ENCODE data around the gene CDC40. TPM values are rescaled to one million over a fixed set of nuclear protein-coding genes. Genes with fewer than 3 reads are reported as not detected.
A peak's percentile ranks its signal among the peaks of the same experiment; 100 is the strongest.

Gene CDC40
- polyA plus RNA-seq, 1 of the 3 experiments (the other 2 are of a cell fraction), result 7.4 TPM

DNA sequence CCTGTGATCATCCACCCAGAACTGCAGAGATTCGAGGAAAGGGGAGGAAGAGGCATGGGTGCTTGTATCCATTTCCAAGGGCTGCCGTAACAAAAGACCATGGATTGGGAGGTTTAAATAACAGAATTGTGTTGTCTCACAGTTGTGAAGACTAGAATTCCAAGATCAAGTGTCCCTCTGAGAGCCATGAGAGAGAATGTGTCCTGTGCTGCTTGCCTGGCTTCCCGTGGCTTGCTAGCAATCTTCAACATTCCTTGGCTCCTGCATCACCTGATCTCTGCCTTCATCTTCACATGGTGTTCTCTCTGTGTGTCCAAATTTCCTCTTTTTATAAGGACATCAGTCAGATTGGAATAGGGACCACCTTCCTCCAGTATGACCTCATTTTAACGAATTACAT lies 69.8 kb downstream of the CDC40 start:
- no peak overlapping the region for H3K4me2 ChIP-seq
- no peaks in the 10 kb centered on the region for H3K9me2 ChIP-seq
- WGBS (ENCODE audit: low lambda C conversion rate), result 62% methylated on average over 4 of the region's 4 CpGs
- H2AFZ ChIP-seq (ENCODE audit: low read depth), result no peak overlapping the region
- H3K4me1 ChIP-seq (ENCODE audit: control insufficient read depth in 1 of 2, insufficient read depth in 2 of 2, low read depth in 1 of 2, low read length in 1 of 2), result no peaks in the 10 kb centered on the region
- ChIA-PET POLR2A (no interaction called here), CTCF (no interaction called here)
- no peaks in the 10 kb centered on the region for H3K27me3 ChIP-seq (ENCODE audit: insufficient read depth)
- no peaks in the 10 kb centered on the region for H3F3A ChIP-seq (replicated peaks; ENCODE audit: insufficient read depth)
- H3K36me3 ChIP-seq (replicated peaks in 1 of 2; ENCODE audit: control insufficient read depth in 1 of 2, insufficient read depth in 2 of 2, low read length in 1 of 2), result no peaks in the 10 kb centered on the region
- no peak overlapping the region for H3K4me3 ChIP-seq (ENCODE audit: low read depth in 2 of 2, low read length in 1 of 2)
- no peak for TF ChIP-seq ELF1 (IDR thresholded peaks at IDR 0.05)
- no peaks in the 10 kb centered on the region for H4K20me1 ChIP-seq (ENCODE audit: insufficient read depth)
- no peak overlapping the region for H3K27ac ChIP-seq (ENCODE audit: low read depth in 2 of 2, low read length in 1 of 2)
- no peak for DNase-seq
- no peaks in the 10 kb centered on the region for H3K79me2 ChIP-seq (ENCODE audit: insufficient read depth)
- H3K9me3 ChIP-seq, result no peaks in the 10 kb centered on the region
- H3K9ac ChIP-seq, result no peak overlapping the region

DNA sequence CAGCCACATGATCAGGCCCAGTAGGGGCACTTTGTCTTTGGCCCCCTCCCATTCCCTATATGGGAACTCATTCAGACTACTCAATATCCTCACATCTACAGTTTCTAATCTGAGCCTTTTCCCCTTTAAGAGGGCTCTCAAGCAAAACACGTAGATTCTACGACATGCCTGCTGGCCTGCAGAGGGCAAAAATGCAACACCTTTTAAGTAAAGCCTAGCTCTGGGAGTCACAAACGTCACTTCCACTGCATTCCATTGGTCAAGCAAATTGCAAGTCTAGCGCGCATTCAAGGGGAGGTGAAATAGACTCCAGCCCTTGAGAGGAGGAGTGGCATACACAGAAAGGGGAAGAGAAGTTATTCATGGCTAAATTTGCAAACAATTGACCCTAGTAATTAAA lies 70.6 kb downstream of the CDC40 start:
- H3K9ac ChIP-seq, result no peak overlapping the region
- ChIA-PET CTCF (no interaction called here), POLR2A (no interaction called here)
- H3K4me3 ChIP-seq (ENCODE audit: low read depth in 2 of 2, low read length in 1 of 2), result no peak overlapping the region
- H3K36me3 ChIP-seq (replicated peaks in 1 of 2; ENCODE audit: control insufficient read depth in 1 of 2, insufficient read depth in 2 of 2, low read length in 1 of 2), result no peaks in the 10 kb centered on the region
- H3K4me1 ChIP-seq (ENCODE audit: control insufficient read depth in 1 of 2, insufficient read depth in 2 of 2, low read depth in 1 of 2, low read length in 1 of 2), result no peaks in the 10 kb centered on the region
- no peak overlapping the region for H2AFZ ChIP-seq (ENCODE audit: low read depth)
- no peak for DNase-seq
- H3F3A ChIP-seq (replicated peaks; ENCODE audit: insufficient read depth), result no peaks in the 10 kb centered on the region
- H3K79me2 ChIP-seq (ENCODE audit: insufficient read depth), result no peaks in the 10 kb centered on the region
- H3K27me3 ChIP-seq (ENCODE audit: insufficient read depth), result no peaks in the 10 kb centered on the region
- no peaks in the 10 kb centered on the region for H4K20me1 ChIP-seq (ENCODE audit: insufficient read depth)
- no peaks in the 10 kb centered on the region for H3K9me2 ChIP-seq
- WGBS (ENCODE audit: low lambda C conversion rate), result 68% methylated on average over 5 of the region's 5 CpGs
- no peak for TF ChIP-seq FOXM1 (IDR thresholded peaks at IDR 0.05; ENCODE audit: low read depth)
- no peak for TF ChIP-seq GATA2 (CRISPR knock-in tag; IDR thresholded peaks at IDR 0.05)
- no peak for TF ChIP-seq SMC3 (IDR thresholded peaks at IDR 0.05; ENCODE audit: low read depth, low read length)
- TF ChIP-seq, protein P1, sequence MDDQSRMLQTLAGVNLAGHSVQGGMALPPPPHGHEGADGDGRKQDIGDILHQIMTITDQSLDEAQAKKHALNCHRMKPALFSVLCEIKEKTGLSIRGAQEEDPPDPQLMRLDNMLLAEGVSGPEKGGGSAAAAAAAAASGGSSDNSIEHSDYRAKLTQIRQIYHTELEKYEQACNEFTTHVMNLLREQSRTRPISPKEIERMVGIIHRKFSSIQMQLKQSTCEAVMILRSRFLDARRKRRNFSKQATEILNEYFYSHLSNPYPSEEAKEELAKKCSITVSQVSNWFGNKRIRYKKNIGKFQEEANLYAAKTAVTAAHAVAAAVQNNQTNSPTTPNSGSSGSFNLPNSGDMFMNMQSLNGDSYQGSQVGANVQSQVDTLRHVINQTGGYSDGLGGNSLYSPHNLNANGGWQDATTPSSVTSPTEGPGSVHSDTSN (IDR thresholded peaks at IDR 0.05), result no peak
- H3K27ac ChIP-seq (ENCODE audit: low read depth in 2 of 2, low read length in 1 of 2), result no peak overlapping the region
- no peak overlapping the region for H3K4me2 ChIP-seq
- H3K9me3 ChIP-seq, result no peaks in the 10 kb centered on the region

DNA sequence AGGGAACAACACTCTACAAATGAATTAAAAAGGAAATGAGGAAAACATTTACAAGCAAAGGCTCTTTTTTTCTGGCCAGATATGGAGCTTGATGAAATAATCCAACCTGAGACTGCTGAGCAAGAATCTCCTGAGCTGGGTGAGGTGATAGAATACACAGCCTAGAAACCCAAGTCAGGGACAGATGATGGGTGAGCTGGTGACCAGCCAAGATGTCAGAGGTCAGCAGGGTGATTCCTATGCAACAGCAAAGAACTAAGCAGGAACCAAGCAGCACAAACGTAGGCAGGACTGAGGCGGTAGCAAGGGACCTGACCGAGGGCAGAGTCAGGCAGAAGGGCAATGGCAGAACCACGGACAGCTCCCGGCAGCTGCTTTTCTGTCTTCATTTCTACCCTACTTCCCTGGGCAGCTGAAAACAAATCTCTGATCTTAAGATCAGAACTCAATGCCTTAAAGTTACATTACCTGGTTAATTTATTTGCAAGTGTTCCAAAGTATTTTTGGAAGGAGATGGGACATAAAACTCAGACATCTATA lies 75.1 kb downstream of the CDC40 start:
- 75% methylated on average over 5 of the region's 5 CpGs for WGBS (ENCODE audit: low lambda C conversion rate)
- no peaks in the 10 kb centered on the region for H3K27me3 ChIP-seq (ENCODE audit: insufficient read depth)

More for the DNA sequence above, 75.1 kb downstream of the CDC40 start:
- no peak for DNase-seq
- H3K9me2 ChIP-seq, result no peaks in the 10 kb centered on the region
- ChIA-PET POLR2A (interaction anchor here (0.6 to 1.3 kb wide), 2 partner anchors 40 to 76 kb away, joined by 3 to 4 read pairs; partner anchors contain the start of gene WASF1), CTCF (interaction anchor here (0.9 to 1.0 kb wide), 2 partner anchors 45 to 102 kb away, joined by 3 to 4 read pairs; no protein-coding TSS in a partner anchor)
- no peaks in the 10 kb centered on the region for H3K4me1 ChIP-seq (ENCODE audit: control insufficient read depth in 1 of 2, insufficient read depth in 2 of 2, low read depth in 1 of 2, low read length in 1 of 2)
- no peak overlapping the region for H3K4me2 ChIP-seq
- no peaks in the 10 kb centered on the region for H3F3A ChIP-seq (replicated peaks; ENCODE audit: insufficient read depth)
- TF ChIP-seq, protein P2, sequence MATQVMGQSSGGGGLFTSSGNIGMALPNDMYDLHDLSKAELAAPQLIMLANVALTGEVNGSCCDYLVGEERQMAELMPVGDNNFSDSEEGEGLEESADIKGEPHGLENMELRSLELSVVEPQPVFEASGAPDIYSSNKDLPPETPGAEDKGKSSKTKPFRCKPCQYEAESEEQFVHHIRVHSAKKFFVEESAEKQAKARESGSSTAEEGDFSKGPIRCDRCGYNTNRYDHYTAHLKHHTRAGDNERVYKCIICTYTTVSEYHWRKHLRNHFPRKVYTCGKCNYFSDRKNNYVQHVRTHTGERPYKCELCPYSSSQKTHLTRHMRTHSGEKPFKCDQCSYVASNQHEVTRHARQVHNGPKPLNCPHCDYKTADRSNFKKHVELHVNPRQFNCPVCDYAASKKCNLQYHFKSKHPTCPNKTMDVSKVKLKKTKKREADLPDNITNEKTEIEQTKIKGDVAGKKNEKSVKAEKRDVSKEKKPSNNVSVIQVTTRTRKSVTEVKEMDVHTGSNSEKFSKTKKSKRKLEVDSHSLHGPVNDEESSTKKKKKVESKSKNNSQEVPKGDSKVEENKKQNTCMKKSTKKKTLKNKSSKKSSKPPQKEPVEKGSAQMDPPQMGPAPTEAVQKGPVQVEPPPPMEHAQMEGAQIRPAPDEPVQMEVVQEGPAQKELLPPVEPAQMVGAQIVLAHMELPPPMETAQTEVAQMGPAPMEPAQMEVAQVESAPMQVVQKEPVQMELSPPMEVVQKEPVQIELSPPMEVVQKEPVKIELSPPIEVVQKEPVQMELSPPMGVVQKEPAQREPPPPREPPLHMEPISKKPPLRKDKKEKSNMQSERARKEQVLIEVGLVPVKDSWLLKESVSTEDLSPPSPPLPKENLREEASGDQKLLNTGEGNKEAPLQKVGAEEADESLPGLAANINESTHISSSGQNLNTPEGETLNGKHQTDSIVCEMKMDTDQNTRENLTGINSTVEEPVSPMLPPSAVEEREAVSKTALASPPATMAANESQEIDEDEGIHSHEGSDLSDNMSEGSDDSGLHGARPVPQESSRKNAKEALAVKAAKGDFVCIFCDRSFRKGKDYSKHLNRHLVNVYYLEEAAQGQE (IDR thresholded peaks at IDR 0.05; ENCODE audit: low read depth, low read length), result peak; percentile 98
- no peak for TF ChIP-seq TCF12 (IDR thresholded peaks at IDR 0.05)
- no peak overlapping the region for H3K9ac ChIP-seq
- no peaks in the 10 kb centered on the region for H3K36me3 ChIP-seq (replicated peaks in 1 of 2; ENCODE audit: control insufficient read depth in 1 of 2, insufficient read depth in 2 of 2, low read length in 1 of 2)
- no peaks in the 10 kb centered on the region for H3K79me2 ChIP-seq (ENCODE audit: insufficient read depth)
- H4K20me1 ChIP-seq (ENCODE audit: insufficient read depth), result no peaks in the 10 kb centered on the region
- no peaks in the 10 kb centered on the region for H3K9me3 ChIP-seq
- H3K4me3 ChIP-seq (ENCODE audit: low read depth in 2 of 2, low read length in 1 of 2), result no peak overlapping the region
- H2AFZ ChIP-seq (ENCODE audit: low read depth), result no peak overlapping the region
- H3K27ac ChIP-seq (ENCODE audit: low read depth in 2 of 2, low read length in 1 of 2), result no peak overlapping the region

Data from SK-N-SH (cell line).